WI38 (cell line): ENCODE results near the gene PRKD1.

Experiments used
- H3K4me3 ChIP-seq: 2 replicates; pipeline ENCODE4 v1.5.1; 2011; ENCODE audit warnings: low read depth, mild to moderate bottlenecking, control low read depth, low read length
- CTCF ChIP-seq: IDR thresholded peaks from 2 replicates; pipeline ENCODE4 v1.5.1; 2012; ENCODE audit warnings: low read depth, mild to moderate bottlenecking, control low read depth, low read length

The PRKD1 gene

GRCh38 chr14:29722831-29723230 lies 204.8 kb downstream of the PRKD1 start:
- TF ChIP-seq CTCF, result no peak
- no peak overlapping the region for H3K4me3 ChIP-seq

GRCh38 chr14:29721586-29721985 lies 206.1 kb downstream of the PRKD1 start:
- no peak overlapping the region for H3K4me3 ChIP-seq
- TF ChIP-seq CTCF, result no peak

- H3K4me3 ChIP-seq, result no peak overlapping the region
- no peak for TF ChIP-seq CTCF
These were observed 209.7 kb downstream of the PRKD1 start for GRCh38 chr14:29717901-29718300.

- no peak for TF ChIP-seq CTCF
These were observed 211.5 kb downstream of the PRKD1 start for GRCh38 chr14:29716150-29716549.

GRCh38 chr14:29712601-29713000 lies 215.0 kb downstream of the PRKD1 start:
- no peak for TF ChIP-seq CTCF
- no peak overlapping the region for H3K4me3 ChIP-seq

More at GRCh38 chr14:29716150-29716549, 211.5 kb downstream of the PRKD1 start:
- H3K4me3 ChIP-seq, result no peak overlapping the region

- 0 out of 2 replicates have a peak, but pooled peaks have one; percentile 10 for TF ChIP-seq CTCF
- H3K4me3 ChIP-seq, result no peak overlapping the region
These were observed 217.6 kb downstream of the PRKD1 start for GRCh38 chr14:29710015-29710414.

- TF ChIP-seq CTCF, result no peak
These were observed 218.2 kb downstream of the PRKD1 start for GRCh38 chr14:29709490-29709889.

More at GRCh38 chr14:29709490-29709889, 218.2 kb downstream of the PRKD1 start:
- H3K4me3 ChIP-seq, result no peak overlapping the region
